H9 (cell line): ENCODE results near the gene EDN1. TPM values are rescaled to one million over a fixed set of nuclear protein-coding genes. Genes with fewer than 3 reads are reported as not detected.

Experiments
- DNase-seq: peaks from one replicate; pipeline ENCODE4 v3.0.0-alpha.2; 2017
- H2AFZ ChIP-seq: one replicate; pipeline ENCODE4 v1.6.1; 2013; ENCODE audit warnings: mild to moderate bottlenecking, low read length, control low read depth, moderate library complexity
- H2AK5ac ChIP-seq: 2 replicates; pipeline ENCODE4 v1.6.1; 2013; ENCODE audit warnings: low read length, control low read depth, mixed read lengths; ENCODE audit not compliant: insufficient read length
- H2BK120ac ChIP-seq: one replicate; pipeline ENCODE4 v1.6.1; 2013; ENCODE audit warnings: low read depth, mild to moderate bottlenecking, low read length, control low read depth, inconsistent platforms; ENCODE audit not compliant: poor library complexity, severe bottlenecking
- H2BK12ac ChIP-seq: 2 replicates; pipeline ENCODE4 v1.6.1; 2013; ENCODE audit warnings: low read length, control low read depth, mixed read lengths, low read depth; ENCODE audit not compliant: insufficient read length
- H2BK15ac ChIP-seq: 2 replicates; pipeline ENCODE4 v1.6.1; 2013; ENCODE audit warnings: low read depth, low read length, control low read depth
- H2BK20ac ChIP-seq: one replicate; pipeline ENCODE4 v1.6.1; 2013; ENCODE audit warnings: low read depth, mild to moderate bottlenecking, low read length, control low read depth, inconsistent platforms; ENCODE audit not compliant: poor library complexity, severe bottlenecking
- H2BK5ac ChIP-seq: 2 replicates; pipeline ENCODE4 v1.6.1; 2013; ENCODE audit warnings: low read length, control low read depth, mixed read lengths; ENCODE audit not compliant: insufficient read length
- H3K14ac ChIP-seq: 2 replicates; pipeline ENCODE4 v1.6.1; 2013; ENCODE audit warnings: low read length, control low read depth; ENCODE audit not compliant: insufficient read depth
- H3K18ac ChIP-seq: 2 replicates; pipeline ENCODE4 v1.6.1; 2013; ENCODE audit warnings: low read depth, mild to moderate bottlenecking, mixed read lengths, low read length, control low read depth; ENCODE audit not compliant: insufficient read length
- H3K23ac ChIP-seq: 2 replicates; pipeline ENCODE4 v1.6.1; 2013; ENCODE audit warnings: low read length, control low read depth, mixed read lengths, low read depth; ENCODE audit not compliant: insufficient read length
- H3K23me2 ChIP-seq: 2 replicates; pipeline ENCODE4 v1.6.1; 2013; ENCODE audit warnings: low read depth, mild to moderate bottlenecking, mixed read lengths, low read length, control low read depth; ENCODE audit not compliant: insufficient read length, poor library complexity, severe bottlenecking
- H3K27ac ChIP-seq: 2 replicates; pipeline ENCODE4 v1.5.1; 2013; ENCODE audit warnings: low read length, control low read depth, mixed read lengths, low read depth; ENCODE audit not compliant: insufficient read length
- H3K27me3 ChIP-seq: 2 replicates; pipeline ENCODE4 v1.6.1; 2013; ENCODE audit warnings: low read length, control low read depth, inconsistent platforms; ENCODE audit not compliant: insufficient read depth
- H3K4ac ChIP-seq: 2 replicates; pipeline ENCODE4 v1.6.1; 2013; ENCODE audit warnings: low read depth, mild to moderate bottlenecking, control low read depth, inconsistent platforms, low read length, moderate library complexity
- H3K4me1 ChIP-seq: 2 replicates; pipeline ENCODE4 v1.6.1; 2013; ENCODE audit warnings: low read length, control low read depth, inconsistent platforms; ENCODE audit not compliant: insufficient read depth
- H3K4me2 ChIP-seq: 2 replicates; pipeline ENCODE4 v1.6.1; 2013; ENCODE audit warnings: low read length, control low read depth, mixed read lengths; ENCODE audit not compliant: insufficient read length, insufficient read depth
- H3K56ac ChIP-seq: 2 replicates; pipeline ENCODE4 v1.6.1; 2013; ENCODE audit warnings: low read depth, mild to moderate bottlenecking, mixed read lengths, low read length, control low read depth; ENCODE audit not compliant: insufficient read length
- H3K79me1 ChIP-seq: 2 replicates; pipeline ENCODE4 v1.6.1; 2013; ENCODE audit warnings: low read depth, mild to moderate bottlenecking, moderate library complexity, low read length, control low read depth, inconsistent platforms; ENCODE audit not compliant: insufficient read depth, poor library complexity, severe bottlenecking
- H3K79me2 ChIP-seq: 2 replicates; pipeline ENCODE4 v1.6.1; 2013; ENCODE audit warnings: low read length, control low read depth, inconsistent platforms; ENCODE audit not compliant: insufficient read depth
- H3K9ac ChIP-seq: 2 replicates; pipeline ENCODE4 v1.6.1; 2013; ENCODE audit warnings: low read length, control low read depth, mixed read lengths; ENCODE audit not compliant: insufficient read length; ENCODE audit errors: extremely low read depth
- H3K9me3 ChIP-seq: one replicate; pipeline ENCODE4 v1.6.1; 2013; ENCODE audit warnings: low read depth, low read length, inconsistent platforms; ENCODE audit not compliant: control insufficient read depth
- H3T11ph ChIP-seq: one replicate; pipeline ENCODE4 v1.6.1; 2013; ENCODE audit warnings: mild to moderate bottlenecking, low read length, control low read depth, inconsistent platforms
- H4K20me1 ChIP-seq: one replicate; pipeline ENCODE4 v1.6.1; 2013; ENCODE audit not compliant: control insufficient read depth, insufficient read length, insufficient read depth
- H4K5ac ChIP-seq: 2 replicates; pipeline ENCODE4 v1.6.1; 2013; ENCODE audit warnings: low read depth, mild to moderate bottlenecking, mixed read lengths, low read length, control low read depth; ENCODE audit not compliant: insufficient read length
- H4K8ac ChIP-seq: replicated peaks from 2 replicates; pipeline ENCODE4 v1.6.1; 2013; ENCODE audit warnings: low read length, control low read depth, mixed read lengths, low read depth; ENCODE audit not compliant: insufficient read length
- H4K91ac ChIP-seq: 2 replicates; pipeline ENCODE4 v1.6.1; 2013; ENCODE audit warnings: low read depth, mild to moderate bottlenecking, moderate library complexity, mixed read lengths, low read length, control low read depth; ENCODE audit not compliant: insufficient read length
- H3K27ac Mint-ChIP-seq, 3 experiments: 2 replicates in 2 of 3; 3 replicates in 1 of 3; pipeline ENCODE4 v1.8.0; 2020 to 2021; ENCODE audit warnings: mixed read lengths in 3 of 3, mild to moderate bottlenecking in 1 of 3, moderate library complexity in 1 of 3
- H3K27me3 Mint-ChIP-seq: 2 replicates; pipeline ENCODE4 v1.8.0; 2021; ENCODE audit warnings: low read depth, mild to moderate bottlenecking, moderate library complexity, mixed read lengths
- H3K36me3 Mint-ChIP-seq, 3 experiments: 2 replicates in 2 of 3; 3 replicates in 1 of 3; pipeline ENCODE4 v1.8.0; 2020 to 2021; ENCODE audit warnings: low read depth in 3 of 3, mixed read lengths in 3 of 3; ENCODE audit not compliant: insufficient read depth in 1 of 3
- H3K4me1 Mint-ChIP-seq, 2 experiments: 2 replicates each; pipeline ENCODE4 v1.8.0; 2020; ENCODE audit warnings: mixed read lengths in 2 of 2
- H3K4me3 Mint-ChIP-seq, 2 experiments: 2 replicates in 1 of 2; 3 replicates in 1 of 2; pipeline ENCODE4 v1.8.0; 2020 to 2021; ENCODE audit warnings: mild to moderate bottlenecking in 2 of 2, mixed read lengths in 2 of 2, moderate library complexity in 1 of 2
- H3K9me3 Mint-ChIP-seq, 2 experiments: 2 replicates in 1 of 2; 3 replicates in 1 of 2; pipeline ENCODE4 v1.8.0; 2020; ENCODE audit warnings: mild to moderate bottlenecking in 2 of 2, mixed read lengths in 2 of 2, moderate library complexity in 1 of 2
- WGBS: extraction: QIAGEN DNeasy Blood & Tissue Kit; methylation state at CpG from one replicate; pipeline ENCODE4 v1.1.7; 2013; ENCODE audit warnings: missing lambda C conversion rate, low lambda C conversion rate, mixed read lengths; ENCODE audit not compliant: insufficient read length; ENCODE audit errors: extremely low coverage; 5-methylcytosine and 5-hydroxymethylcytosine counted together
- total RNA-seq: library from RNA; stranded (reverse); gene quantifications from 2 replicates; pipeline ENCODE4 v1.2.1, GENCODE V29; 2021
- TF ChIP-seq, protein P1 (sequence below): fragments of 200-600 bp; sonication (generic); conservative IDR thresholded peaks from 3 replicates; pipeline ENCODE4 v1.8.0; 2021; ENCODE audit warnings: antibody characterized with exemption, mild to moderate bottlenecking

The EDN1 gene
- total RNA-seq, 1 experiment from 2014 or later: 2.1 TPM

- no peak overlapping the region for H4K8ac ChIP-seq
- H3K27me3 ChIP-seq: no peaks in the 10 kb centered on the region
- H3K23ac ChIP-seq: no peak overlapping the region
- no peak overlapping the region for H2BK120ac ChIP-seq
- no peak overlapping the region for H2AFZ ChIP-seq
- no peaks in the 10 kb centered on the region for H3K79me1 ChIP-seq
- H3K36me3 Mint-ChIP-seq: no peaks in the 10 kb centered on the region; a peak in 1 of 7 replicates
- H3K9me3 ChIP-seq: no peaks in the 10 kb centered on the region
- no peak for DNase-seq
- no peak overlapping the region for H3K4me2 ChIP-seq
- H3K27ac ChIP-seq: no peak overlapping the region
- 0 out of 2 replicates have a peak overlapping the region, but pooled peaks have one; percentile 67 for H3K14ac ChIP-seq
- H3K27me3 Mint-ChIP-seq: no peaks in the 10 kb centered on the region
- no peaks in the 10 kb centered on the region for H4K20me1 ChIP-seq
- H3K27ac Mint-ChIP-seq: peak overlapping the region; percentile 62 to 93 (median 91); a peak in 5 of 7 replicates
- no peak overlapping the region for H4K5ac ChIP-seq
- no peak overlapping the region for H3T11ph ChIP-seq
- H3K23me2 ChIP-seq: no peaks in the 10 kb centered on the region
- H4K91ac ChIP-seq: no peak overlapping the region
- H3K4ac ChIP-seq: no peak overlapping the region
- peak overlapping the region; percentile 61 for H3K18ac ChIP-seq
- no peak overlapping the region for H2AK5ac ChIP-seq
- H2BK5ac ChIP-seq: no peak overlapping the region
- H3K4me1 ChIP-seq: no peaks in the 10 kb centered on the region; the same call in none of the 2 replicates
- H2BK12ac ChIP-seq: no peak overlapping the region
- no peak overlapping the region for H3K56ac ChIP-seq
- no peak overlapping the region; the same call in 1 of the 2 replicates for H2BK15ac ChIP-seq
- no peaks in the 10 kb centered on the region for H3K9me3 Mint-ChIP-seq
- H3K4me3 Mint-ChIP-seq: 0 out of 5 replicates have a peak overlapping the region, but pooled peaks of 1 of the 2 experiments have one; percentile 2
- H2BK20ac ChIP-seq: no peak overlapping the region
- WGBS: no CpG with 5 or more reads among the region's 5 CpGs
- H3K79me2 ChIP-seq: no peaks in the 10 kb centered on the region
- peaks cover 35 to 48% of the 10 kb centered on the region in 2 experiments for H3K4me1 Mint-ChIP-seq
- H3K9ac ChIP-seq: no peak overlapping the region
- TF ChIP-seq, protein P1, sequence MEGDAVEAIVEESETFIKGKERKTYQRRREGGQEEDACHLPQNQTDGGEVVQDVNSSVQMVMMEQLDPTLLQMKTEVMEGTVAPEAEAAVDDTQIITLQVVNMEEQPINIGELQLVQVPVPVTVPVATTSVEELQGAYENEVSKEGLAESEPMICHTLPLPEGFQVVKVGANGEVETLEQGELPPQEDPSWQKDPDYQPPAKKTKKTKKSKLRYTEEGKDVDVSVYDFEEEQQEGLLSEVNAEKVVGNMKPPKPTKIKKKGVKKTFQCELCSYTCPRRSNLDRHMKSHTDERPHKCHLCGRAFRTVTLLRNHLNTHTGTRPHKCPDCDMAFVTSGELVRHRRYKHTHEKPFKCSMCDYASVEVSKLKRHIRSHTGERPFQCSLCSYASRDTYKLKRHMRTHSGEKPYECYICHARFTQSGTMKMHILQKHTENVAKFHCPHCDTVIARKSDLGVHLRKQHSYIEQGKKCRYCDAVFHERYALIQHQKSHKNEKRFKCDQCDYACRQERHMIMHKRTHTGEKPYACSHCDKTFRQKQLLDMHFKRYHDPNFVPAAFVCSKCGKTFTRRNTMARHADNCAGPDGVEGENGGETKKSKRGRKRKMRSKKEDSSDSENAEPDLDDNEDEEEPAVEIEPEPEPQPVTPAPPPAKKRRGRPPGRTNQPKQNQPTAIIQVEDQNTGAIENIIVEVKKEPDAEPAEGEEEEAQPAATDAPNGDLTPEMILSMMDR: no peak
Observed at GRCh38 chr6:12336121-12336971, 46.2 kb downstream of the EDN1 start.
